Myocyte (in vitro differentiated cells): Measurements from ENCODE around the gene XDH. TPM values are rescaled to one million over a fixed set of nuclear protein-coding genes. Genes with fewer than 3 reads are reported as not detected.

Experiments
- DNase-seq: peaks from one replicate; pipeline ENCODE4 v3.0.0-alpha.2; 2012; ENCODE audit warnings: low read depth
- total RNA-seq: library from RNA; depleted of rRNA; stranded (reverse); fragments of >200 nt; gene quantifications from 2 replicates; pipeline ENCODE4 v1.2.3, GENCODE V29; 2014

Gene XDH
- total RNA-seq, 1 donor from 2014 or later: 0.32 TPM

- DNase-seq: no peak
Measured at GRCh38 chr2:31366733-31367132, 47.8 kb downstream of the XDH start.

- DNase-seq: peak; percentile 81
Measured at GRCh38 chr2:31365834-31366505, 48.6 kb downstream of the XDH start.

- no peak for DNase-seq
Measured at GRCh38 chr2:31365348-31365747, 49.2 kb downstream of the XDH start.

- DNase-seq: no peak
Measured at GRCh38 chr2:31363956-31364750, 50.4 kb downstream of the XDH start.

GRCh38 chr2:31362581-31362980 lies 52.0 kb downstream of the XDH start:
- DNase-seq: no peak

- no peak for DNase-seq
Measured at GRCh38 chr2:31359229-31359628, 55.3 kb downstream of the XDH start.

GRCh38 chr2:31354837-31355236 lies 59.7 kb downstream of the XDH start:
- DNase-seq: no peak

- DNase-seq: no peak
Measured at GRCh38 chr2:31353179-31353578, 61.4 kb downstream of the XDH start.

- no peak for DNase-seq
Measured at GRCh38 chr2:31349684-31350083, 64.9 kb downstream of the XDH start.

GRCh38 chr2:31349160-31349559 lies 65.4 kb downstream of the XDH start:
- DNase-seq: no peak

- no peak for DNase-seq
Measured at GRCh38 chr2:31348618-31349017, 65.9 kb downstream of the XDH start.

- no peak for DNase-seq
Measured at GRCh38 chr2:31347750-31348149, 66.8 kb downstream of the XDH start.

GRCh38 chr2:31347319-31347718 lies 67.2 kb downstream of the XDH start:
- DNase-seq: no peak

- DNase-seq: no peak
Measured at GRCh38 chr2:31344447-31344846, 70.1 kb downstream of the XDH start.

- no peak for DNase-seq
Measured at GRCh38 chr2:31341351-31341750, 73.2 kb downstream of the XDH start.

- no peak for DNase-seq
Measured at GRCh38 chr2:31339696-31340095, 74.8 kb downstream of the XDH start.

- DNase-seq: peak; percentile 7
Measured at GRCh38 chr2:31337860-31338259, 76.7 kb downstream of the XDH start.

- DNase-seq: no peak
Measured at GRCh38 chr2:31337197-31337596, 77.3 kb downstream of the XDH start.

GRCh38 chr2:31335921-31336585 lies 78.5 kb downstream of the XDH start:
- DNase-seq: peak; percentile 11

- DNase-seq: peak; percentile 15
Measured at GRCh38 chr2:31334311-31335026, 80.1 kb downstream of the XDH start.

GRCh38 chr2:31333527-31334183 lies 80.9 kb downstream of the XDH start:
- peak; percentile 81 for DNase-seq
